ENCODE data around the gene TMEM143.

DNA sequence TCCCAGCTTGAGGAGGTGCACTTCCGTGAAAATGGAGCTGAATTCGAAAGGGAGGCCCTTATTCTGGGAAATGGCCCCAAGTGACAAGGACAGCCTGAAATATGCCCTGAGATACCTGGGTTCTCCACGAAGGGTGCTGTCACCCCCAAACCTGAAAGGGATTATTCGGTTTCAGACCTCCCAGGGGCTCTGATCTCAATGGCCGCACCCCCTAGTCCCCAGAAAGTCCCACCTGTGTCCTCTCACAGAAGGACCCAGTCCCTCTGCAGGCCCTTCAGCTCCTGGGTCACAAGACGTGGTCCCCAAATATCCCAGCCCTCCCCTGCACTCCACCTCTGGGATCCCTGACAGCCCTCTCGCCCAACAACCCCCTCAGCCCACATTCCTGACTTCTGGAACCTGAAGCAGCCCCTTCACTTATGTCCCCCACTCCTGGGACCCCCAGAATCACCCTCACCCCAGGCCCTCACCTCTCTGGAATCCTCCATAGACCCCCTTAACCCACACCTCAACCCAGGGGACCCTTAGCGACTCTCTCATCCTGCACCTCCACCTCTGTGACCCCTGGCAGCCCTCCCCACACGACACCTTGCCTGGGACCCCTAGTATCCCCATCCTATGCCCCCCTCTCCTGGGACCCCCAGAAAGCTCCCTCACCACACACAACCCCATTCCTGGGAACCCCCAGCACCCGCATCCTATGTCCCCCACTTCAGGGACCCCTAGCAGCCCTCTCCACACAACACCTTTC is 1.0 kb upstream of the TMEM143 start:
- TF ChIP-seq, protein P1, sequence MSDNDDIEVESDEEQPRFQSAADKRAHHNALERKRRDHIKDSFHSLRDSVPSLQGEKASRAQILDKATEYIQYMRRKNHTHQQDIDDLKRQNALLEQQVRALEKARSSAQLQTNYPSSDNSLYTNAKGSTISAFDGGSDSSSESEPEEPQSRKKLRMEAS (IDR thresholded peaks at IDR 0.05; ENCODE audit: low read depth, low read length) = no peak
- TF ChIP-seq, protein P2, sequence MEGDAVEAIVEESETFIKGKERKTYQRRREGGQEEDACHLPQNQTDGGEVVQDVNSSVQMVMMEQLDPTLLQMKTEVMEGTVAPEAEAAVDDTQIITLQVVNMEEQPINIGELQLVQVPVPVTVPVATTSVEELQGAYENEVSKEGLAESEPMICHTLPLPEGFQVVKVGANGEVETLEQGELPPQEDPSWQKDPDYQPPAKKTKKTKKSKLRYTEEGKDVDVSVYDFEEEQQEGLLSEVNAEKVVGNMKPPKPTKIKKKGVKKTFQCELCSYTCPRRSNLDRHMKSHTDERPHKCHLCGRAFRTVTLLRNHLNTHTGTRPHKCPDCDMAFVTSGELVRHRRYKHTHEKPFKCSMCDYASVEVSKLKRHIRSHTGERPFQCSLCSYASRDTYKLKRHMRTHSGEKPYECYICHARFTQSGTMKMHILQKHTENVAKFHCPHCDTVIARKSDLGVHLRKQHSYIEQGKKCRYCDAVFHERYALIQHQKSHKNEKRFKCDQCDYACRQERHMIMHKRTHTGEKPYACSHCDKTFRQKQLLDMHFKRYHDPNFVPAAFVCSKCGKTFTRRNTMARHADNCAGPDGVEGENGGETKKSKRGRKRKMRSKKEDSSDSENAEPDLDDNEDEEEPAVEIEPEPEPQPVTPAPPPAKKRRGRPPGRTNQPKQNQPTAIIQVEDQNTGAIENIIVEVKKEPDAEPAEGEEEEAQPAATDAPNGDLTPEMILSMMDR (IDR thresholded peaks at IDR 0.05; ENCODE audit: low read depth, low read length) = no peak
